K562 (cell line): Measurements from ENCODE around the gene PCDH1. TPM values are rescaled to one million over a fixed set of nuclear protein-coding genes. Genes with fewer than 3 reads are reported as not detected.

Experiments
- CEBPB ChIP-seq: fragments of 450-650 bp; IDR thresholded peaks from 2 replicates; pipeline ENCODE4 v1.6.1; 2016; ENCODE audit warnings: missing genetic modification characterization, missing compliant biosample characterization
- EP300 ChIP-seq: IDR thresholded peaks from 2 replicates; pipeline ENCODE4 v1.6.1; 2012; ENCODE audit warnings: low read length, improper control_type of control experiment
- FUS ChIP-seq: fragments of 200-400 bp; formaldehyde crosslinking; optimal IDR thresholded peaks from 2 replicates; pipeline ENCODE3; 2017; ENCODE audit warnings: low read depth, low read length
- HMG20B ChIP-seq: fragments of 250-450 bp; sonication (Bioruptor Pico); IDR thresholded peaks from 2 replicates; pipeline ENCODE4 v1.5.0; 2021; ENCODE audit warnings: mild to moderate bottlenecking
- HNRNPH1 ChIP-seq: fragments of 200-400 bp; formaldehyde crosslinking; optimal IDR thresholded peaks from 2 replicates; pipeline ENCODE3; 2017; ENCODE audit warnings: low read depth, mild to moderate bottlenecking, low read length, moderate library complexity
- NR4A1 ChIP-seq, 2 experiments: fragments of 250-450 bp in 1 of 2; fragments of 450-650 bp in 1 of 2; sonication (Bioruptor Pico) in 1 of 2; IDR thresholded peaks; 2 replicates each; pipeline versions ENCODE4 v1.4.0 to v1.6.1; 2016 to 2020; ENCODE audit warnings: mild to moderate bottlenecking in 2 of 2, missing compliant biosample characterization in 1 of 2, missing genetic modification characterization in 1 of 2, moderate library complexity in 1 of 2
- RBM34 ChIP-seq: fragments of 200-400 bp; formaldehyde crosslinking; IDR thresholded peaks from 2 replicates; pipeline ENCODE4 v1.6.1; 2018; ENCODE audit warnings: low read length, borderline replicate concordance; ENCODE audit not compliant: insufficient read depth
- SMAD4 ChIP-seq: fragments of 250-450 bp; sonication (Bioruptor Pico); conservative IDR thresholded peaks from 2 replicates; pipeline ENCODE4 v1.8.0; 2021; ENCODE audit warnings: inconsistent platforms, mild to moderate bottlenecking, moderate library complexity
- ZC3H4 ChIP-seq: sonication (generic); formaldehyde crosslinking; IDR thresholded peaks from 2 replicates; pipeline ENCODE4 v1.9.0; 2021; ENCODE audit warnings: missing genetic modification reagents, borderline replicate concordance
- polyA plus RNA-seq, 8 experiments: library from polyadenylated mRNA; depleted of rRNA in 4 of 8; stranded (reverse) in 5 of 8; unstranded in 3 of 8; fragments of >200 nt; fragmentation: Nextera tagmentation in 2 of 8; fragmentation: Illumina TruSeq in 1 of 8; extraction: Ambion mirVana in 2 of 8; extraction: Trizol in 1 of 8; gene quantifications; 2 replicates each; pipeline versions ENCODE4 v1.2.1 to v1.2.3, GENCODE V29; 2011 to 2014; ENCODE audit warnings: inconsistent platforms in 1 of 8, missing spikeins in 1 of 8
- total RNA-seq, 7 experiments: library from RNA; depleted of rRNA in 6 of 7; stranded (reverse); fragments of >200 nt in 6 of 7; fragmentation: Illumina TruSeq in 2 of 7; extraction: Trizol in 2 of 7; gene quantifications; 2 replicates each; pipeline versions ENCODE4 v1.2.1 to v1.2.3, GENCODE V29; 2011 to 2021; ENCODE audit warnings: low replicate concordance in 1 of 7
- TF ChIP-seq, protein P1 (sequence below), 2 experiments: fragments of 450-650 bp; IDR thresholded peaks; 2 replicates each; pipeline ENCODE4 v1.6.1; 2018; ENCODE audit warnings: mild to moderate bottlenecking in 2 of 2, low read depth in 1 of 2; ENCODE audit not compliant: partially characterized antibody in 2 of 2
- TF ChIP-seq, protein P2 (sequence below): fragments of 250-450 bp; sonication (Bioruptor Pico); IDR thresholded peaks from 2 replicates; pipeline ENCODE4 v1.9.0; 2021; ENCODE audit warnings: mild to moderate bottlenecking, inconsistent platforms
- TF ChIP-seq, protein P3 (sequence below): fragments of 250-450 bp; sonication (Bioruptor Pico); IDR thresholded peaks from 2 replicates; pipeline ENCODE4 v1.9.0; 2021; ENCODE audit warnings: mild to moderate bottlenecking
- TF ChIP-seq, protein P4 (sequence below): fragments of 450-650 bp; IDR thresholded peaks from 2 replicates; pipeline ENCODE4 v1.6.1; 2016; ENCODE audit warnings: missing biosample characterization, missing genetic modification characterization
- TF ChIP-seq, protein P5 (sequence below): fragments of 250-450 bp; sonication (Bioruptor Pico); IDR thresholded peaks from 2 replicates; pipeline ENCODE4 v1.8.0; 2022; ENCODE audit warnings: moderate library complexity, mild to moderate bottlenecking, inconsistent platforms
- TF ChIP-seq, protein P6 (sequence below): conservative IDR thresholded peaks from 2 replicates; pipeline ENCODE4 v1.6.1; 2011; ENCODE audit warnings: low read depth, mild to moderate bottlenecking, low read length; ENCODE audit not compliant: control insufficient read depth

The PCDH1 gene
- total and polyA plus RNA-seq, 9 of the 15 experiments (the other 6 are each of a cell fraction or from before 2014, with no cell fraction given) = 0.11 to 3.6 (median 1.9) TPM; not detected in 1

DNA sequence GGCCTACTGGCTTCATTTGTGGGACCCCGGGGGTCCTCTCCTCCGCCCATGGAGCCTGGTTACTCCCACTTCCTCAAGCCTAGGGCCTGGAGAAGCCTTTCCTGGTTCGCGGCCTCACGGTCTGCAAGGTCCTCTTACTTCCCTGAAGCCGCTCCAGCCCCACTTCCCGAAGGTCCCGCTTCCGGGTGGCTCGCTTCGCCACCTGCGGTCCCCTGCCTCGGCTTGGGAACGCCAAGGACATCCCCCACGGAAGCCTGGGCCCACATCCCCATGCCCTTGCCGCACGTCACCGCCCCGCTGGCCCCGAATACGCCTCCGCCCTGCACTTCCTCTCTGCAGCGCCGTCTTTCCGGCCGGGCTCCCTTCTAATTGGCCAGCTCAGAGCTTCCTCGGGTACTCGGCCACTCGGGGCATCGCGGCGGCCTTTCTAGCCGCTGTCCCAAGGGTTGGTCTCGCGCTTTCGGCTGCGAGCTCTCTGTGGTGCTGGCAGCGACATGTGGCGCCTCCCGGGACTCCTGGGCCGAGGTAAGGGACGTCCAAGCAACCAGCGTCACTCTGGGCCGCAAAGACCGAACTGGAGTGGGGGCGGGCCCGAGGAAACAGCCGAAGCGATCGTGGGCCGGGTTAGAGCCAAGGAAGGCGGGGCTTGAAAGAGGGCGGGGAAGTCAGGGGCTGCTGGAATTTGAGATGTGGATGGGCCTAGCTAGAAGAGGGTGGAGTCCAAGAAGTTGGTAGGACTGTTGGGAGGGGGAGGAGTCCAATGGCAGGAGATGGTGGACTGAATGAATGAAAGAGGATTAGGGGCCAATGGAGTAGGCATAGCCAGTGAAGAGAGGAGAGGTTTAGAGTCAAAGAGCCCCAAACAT, 45.5 kb upstream of the PCDH1 start, which contains the start of gene DELE1 (continued):
- TF ChIP-seq NR4A1 (CRISPR knock-in tag; IDR thresholded peaks at IDR 0.05) (no peak), NR4A1 (tag; IDR thresholded peaks at IDR 0.05) (no peak), RBM34 (no peak), CEBPB (no peak), FUS (no peak), EP300 (no peak), ZC3H4 (CRISPR knock-in tag) (no peak), HMG20B (CRISPR knock-in tag) (no peak), SMAD4 (no peak), HNRNPH1 (no peak)
- TF ChIP-seq, protein P1, sequence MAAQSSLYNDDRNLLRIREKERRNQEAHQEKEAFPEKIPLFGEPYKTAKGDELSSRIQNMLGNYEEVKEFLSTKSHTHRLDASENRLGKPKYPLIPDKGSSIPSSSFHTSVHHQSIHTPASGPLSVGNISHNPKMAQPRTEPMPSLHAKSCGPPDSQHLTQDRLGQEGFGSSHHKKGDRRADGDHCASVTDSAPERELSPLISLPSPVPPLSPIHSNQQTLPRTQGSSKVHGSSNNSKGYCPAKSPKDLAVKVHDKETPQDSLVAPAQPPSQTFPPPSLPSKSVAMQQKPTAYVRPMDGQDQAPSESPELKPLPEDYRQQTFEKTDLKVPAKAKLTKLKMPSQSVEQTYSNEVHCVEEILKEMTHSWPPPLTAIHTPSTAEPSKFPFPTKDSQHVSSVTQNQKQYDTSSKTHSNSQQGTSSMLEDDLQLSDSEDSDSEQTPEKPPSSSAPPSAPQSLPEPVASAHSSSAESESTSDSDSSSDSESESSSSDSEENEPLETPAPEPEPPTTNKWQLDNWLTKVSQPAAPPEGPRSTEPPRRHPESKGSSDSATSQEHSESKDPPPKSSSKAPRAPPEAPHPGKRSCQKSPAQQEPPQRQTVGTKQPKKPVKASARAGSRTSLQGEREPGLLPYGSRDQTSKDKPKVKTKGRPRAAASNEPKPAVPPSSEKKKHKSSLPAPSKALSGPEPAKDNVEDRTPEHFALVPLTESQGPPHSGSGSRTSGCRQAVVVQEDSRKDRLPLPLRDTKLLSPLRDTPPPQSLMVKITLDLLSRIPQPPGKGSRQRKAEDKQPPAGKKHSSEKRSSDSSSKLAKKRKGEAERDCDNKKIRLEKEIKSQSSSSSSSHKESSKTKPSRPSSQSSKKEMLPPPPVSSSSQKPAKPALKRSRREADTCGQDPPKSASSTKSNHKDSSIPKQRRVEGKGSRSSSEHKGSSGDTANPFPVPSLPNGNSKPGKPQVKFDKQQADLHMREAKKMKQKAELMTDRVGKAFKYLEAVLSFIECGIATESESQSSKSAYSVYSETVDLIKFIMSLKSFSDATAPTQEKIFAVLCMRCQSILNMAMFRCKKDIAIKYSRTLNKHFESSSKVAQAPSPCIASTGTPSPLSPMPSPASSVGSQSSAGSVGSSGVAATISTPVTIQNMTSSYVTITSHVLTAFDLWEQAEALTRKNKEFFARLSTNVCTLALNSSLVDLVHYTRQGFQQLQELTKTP (IDR thresholded peaks at IDR 0.05; ENCODE audit: low read depth in 1 of 2, partially characterized antibody in 2 of 2) = no peak
- TF ChIP-seq, protein P2, sequence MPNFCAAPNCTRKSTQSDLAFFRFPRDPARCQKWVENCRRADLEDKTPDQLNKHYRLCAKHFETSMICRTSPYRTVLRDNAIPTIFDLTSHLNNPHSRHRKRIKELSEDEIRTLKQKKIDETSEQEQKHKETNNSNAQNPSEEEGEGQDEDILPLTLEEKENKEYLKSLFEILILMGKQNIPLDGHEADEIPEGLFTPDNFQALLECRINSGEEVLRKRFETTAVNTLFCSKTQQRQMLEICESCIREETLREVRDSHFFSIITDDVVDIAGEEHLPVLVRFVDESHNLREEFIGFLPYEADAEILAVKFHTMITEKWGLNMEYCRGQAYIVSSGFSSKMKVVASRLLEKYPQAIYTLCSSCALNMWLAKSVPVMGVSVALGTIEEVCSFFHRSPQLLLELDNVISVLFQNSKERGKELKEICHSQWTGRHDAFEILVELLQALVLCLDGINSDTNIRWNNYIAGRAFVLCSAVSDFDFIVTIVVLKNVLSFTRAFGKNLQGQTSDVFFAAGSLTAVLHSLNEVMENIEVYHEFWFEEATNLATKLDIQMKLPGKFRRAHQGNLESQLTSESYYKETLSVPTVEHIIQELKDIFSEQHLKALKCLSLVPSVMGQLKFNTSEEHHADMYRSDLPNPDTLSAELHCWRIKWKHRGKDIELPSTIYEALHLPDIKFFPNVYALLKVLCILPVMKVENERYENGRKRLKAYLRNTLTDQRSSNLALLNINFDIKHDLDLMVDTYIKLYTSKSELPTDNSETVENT (CRISPR knock-in tag) = peak; percentile 45; the same call in 1 of the 2 replicates
- TF ChIP-seq, protein P3, sequence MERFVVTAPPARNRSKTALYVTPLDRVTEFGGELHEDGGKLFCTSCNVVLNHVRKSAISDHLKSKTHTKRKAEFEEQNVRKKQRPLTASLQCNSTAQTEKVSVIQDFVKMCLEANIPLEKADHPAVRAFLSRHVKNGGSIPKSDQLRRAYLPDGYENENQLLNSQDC (CRISPR knock-in tag) = no peak
- TF ChIP-seq, protein P4, sequence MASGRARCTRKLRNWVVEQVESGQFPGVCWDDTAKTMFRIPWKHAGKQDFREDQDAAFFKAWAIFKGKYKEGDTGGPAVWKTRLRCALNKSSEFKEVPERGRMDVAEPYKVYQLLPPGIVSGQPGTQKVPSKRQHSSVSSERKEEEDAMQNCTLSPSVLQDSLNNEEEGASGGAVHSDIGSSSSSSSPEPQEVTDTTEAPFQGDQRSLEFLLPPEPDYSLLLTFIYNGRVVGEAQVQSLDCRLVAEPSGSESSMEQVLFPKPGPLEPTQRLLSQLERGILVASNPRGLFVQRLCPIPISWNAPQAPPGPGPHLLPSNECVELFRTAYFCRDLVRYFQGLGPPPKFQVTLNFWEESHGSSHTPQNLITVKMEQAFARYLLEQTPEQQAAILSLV (tag) = no peak
- TF ChIP-seq, protein P5, sequence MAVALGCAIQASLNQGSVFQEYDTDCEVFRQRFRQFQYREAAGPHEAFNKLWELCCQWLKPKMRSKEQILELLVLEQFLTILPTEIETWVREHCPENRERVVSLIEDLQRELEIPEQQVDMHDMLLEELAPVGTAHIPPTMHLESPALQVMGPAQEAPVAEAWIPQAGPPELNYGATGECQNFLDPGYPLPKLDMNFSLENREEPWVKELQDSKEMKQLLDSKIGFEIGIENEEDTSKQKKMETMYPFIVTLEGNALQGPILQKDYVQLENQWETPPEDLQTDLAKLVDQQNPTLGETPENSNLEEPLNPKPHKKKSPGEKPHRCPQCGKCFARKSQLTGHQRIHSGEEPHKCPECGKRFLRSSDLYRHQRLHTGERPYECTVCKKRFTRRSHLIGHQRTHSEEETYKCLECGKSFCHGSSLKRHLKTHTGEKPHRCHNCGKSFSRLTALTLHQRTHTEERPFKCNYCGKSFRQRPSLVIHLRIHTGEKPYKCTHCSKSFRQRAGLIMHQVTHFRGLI = no peak
- TF ChIP-seq, protein P6, sequence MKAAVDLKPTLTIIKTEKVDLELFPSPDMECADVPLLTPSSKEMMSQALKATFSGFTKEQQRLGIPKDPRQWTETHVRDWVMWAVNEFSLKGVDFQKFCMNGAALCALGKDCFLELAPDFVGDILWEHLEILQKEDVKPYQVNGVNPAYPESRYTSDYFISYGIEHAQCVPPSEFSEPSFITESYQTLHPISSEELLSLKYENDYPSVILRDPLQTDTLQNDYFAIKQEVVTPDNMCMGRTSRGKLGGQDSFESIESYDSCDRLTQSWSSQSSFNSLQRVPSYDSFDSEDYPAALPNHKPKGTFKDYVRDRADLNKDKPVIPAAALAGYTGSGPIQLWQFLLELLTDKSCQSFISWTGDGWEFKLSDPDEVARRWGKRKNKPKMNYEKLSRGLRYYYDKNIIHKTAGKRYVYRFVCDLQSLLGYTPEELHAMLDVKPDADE = peak; percentile 22; the same call in 1 of the 2 replicates
